OCI-LY1 (cell line): ENCODE results near the gene CARD18.
"Not testable (repeated sequence)": the region's sequence is repeated elsewhere in the genome, so short reads cannot be mapped to it uniquely, and the experiment has no call there.

Experiments used
- H2AFZ ChIP-seq: fragments of 200-600 bp; sonication (generic), shearing (Covaris generic); 2 replicates; pipeline ENCODE4 v1.6.0; 2014; ENCODE audit warnings: antibody characterized with exemption, mild to moderate bottlenecking, low read length
- H3F3A ChIP-seq: fragments of 200-600 bp; sonication (generic), shearing (Covaris generic); 2 replicates; pipeline ENCODE4 v1.6.0; 2014; ENCODE audit warnings: mild to moderate bottlenecking, antibody characterized with exemption, low read length, moderate library complexity; ENCODE audit not compliant: insufficient read depth
- H3K27ac ChIP-seq: fragments of 200-600 bp; sonication (generic); 2 replicates; pipeline ENCODE4 v1.5.1; 2014; ENCODE audit warnings: low read length, mixed run types, mild to moderate bottlenecking, low read depth; ENCODE audit not compliant: poor library complexity, severe bottlenecking
- H3K27me3 ChIP-seq: fragments of 200-600 bp; sonication (generic); 2 replicates; pipeline ENCODE4 v1.6.0; 2014; ENCODE audit warnings: antibody characterized with exemption, mild to moderate bottlenecking, low read length, moderate library complexity; ENCODE audit not compliant: insufficient read depth
- H3K36me3 ChIP-seq: fragments of 200-600 bp; sonication (generic); 2 replicates; pipeline ENCODE4 v1.6.1; 2014; ENCODE audit warnings: mild to moderate bottlenecking, antibody characterized with exemption, low read length, moderate library complexity, mixed read lengths; ENCODE audit not compliant: insufficient read depth
- H3K4me1 ChIP-seq: fragments of 200-600 bp; sonication (generic); 2 replicates; pipeline ENCODE4 v1.5.1; 2014; ENCODE audit warnings: mild to moderate bottlenecking, low read length, moderate library complexity; ENCODE audit not compliant: insufficient read depth, severe bottlenecking
- H3K4me2 ChIP-seq: fragments of 200-600 bp; sonication (generic), shearing (Covaris generic); 2 replicates; pipeline ENCODE4 v1.6.1; 2014; ENCODE audit warnings: low read length
- H3K4me3 ChIP-seq: fragments of 200-600 bp; sonication (generic); 2 replicates; pipeline ENCODE4 v1.5.1; 2014; ENCODE audit warnings: low read length, low read depth, mild to moderate bottlenecking, mixed read lengths; ENCODE audit not compliant: poor library complexity, severe bottlenecking
- H3K79me2 ChIP-seq: fragments of 200-600 bp; shearing (Covaris generic); 2 replicates; pipeline ENCODE4 v1.6.1; 2016; ENCODE audit warnings: mixed run types, low read length, mixed read lengths; ENCODE audit not compliant: insufficient read depth
- H3K9ac ChIP-seq: fragments of 200-600 bp; sonication (generic), shearing (Covaris generic); 2 replicates; pipeline ENCODE4 v1.6.1; 2014; ENCODE audit warnings: mild to moderate bottlenecking, low read length, mixed read lengths
- H3K9me2 ChIP-seq: fragments of 200-600 bp; sonication (generic), shearing (Covaris generic); 2 replicates; pipeline ENCODE4 v1.6.1; 2014; ENCODE audit warnings: low read depth, mild to moderate bottlenecking, low read length, mixed read lengths
- H3K9me3 ChIP-seq: fragments of 200-600 bp; shearing (Covaris generic); 2 replicates; pipeline ENCODE4 v1.6.1; 2014; ENCODE audit warnings: low read length, mixed read lengths
- H4K20me1 ChIP-seq: fragments of 200-600 bp; sonication (generic), shearing (Covaris generic); 2 replicates; pipeline ENCODE4 v1.6.0; 2016; ENCODE audit warnings: mild to moderate bottlenecking, low read length; ENCODE audit not compliant: insufficient read depth
- CTCF ChIP-seq: fragments of 200-600 bp; sonication (generic), shearing (Covaris generic); IDR thresholded peaks from 2 replicates; pipeline ENCODE4 v1.5.1; 2017; ENCODE audit warnings: mild to moderate bottlenecking, antibody characterized with exemption, low read length, moderate library complexity, mixed read lengths
- EZH2 ChIP-seq: fragments of 200-600 bp; sonication (generic), shearing (Covaris generic); IDR thresholded peaks from 2 replicates; pipeline ENCODE4 v1.8.0; 2017; ENCODE audit warnings: borderline replicate concordance, mixed run types, mild to moderate bottlenecking, antibody characterized with exemption, low read length, moderate library complexity, mixed read lengths

Gene CARD18

GRCh38 chr11:105109321-105109720, 30.2 kb downstream of the CARD18 start:
- no peak overlapping the region for H3K4me2 ChIP-seq

GRCh38 chr11:105108247-105108646, 31.3 kb downstream of the CARD18 start:
- Histone ChIP-seq H3K4me2 (no peak overlapping the region), H3K9ac (no peak overlapping the region), H3K4me1 (no peaks in the 10 kb centered on the region), H3K79me2 (no peaks in the 10 kb centered on the region), H3K36me3 (no peaks in the 10 kb centered on the region), H3K4me3 (no peak overlapping the region), H3K9me3 (no peaks in the 10 kb centered on the region), H3K27me3 (no peaks in the 10 kb centered on the region), H3K27ac (no peak overlapping the region), H4K20me1 (no peaks in the 10 kb centered on the region), H3K9me2 (no peaks in the 10 kb centered on the region), H3F3A (no peaks in the 10 kb centered on the region), H2AFZ (no peak overlapping the region)
- no peak for TF ChIP-seq EZH2
- no peak for TF ChIP-seq CTCF

More at GRCh38 chr11:105109321-105109720, 30.2 kb downstream of the CARD18 start:
- no peak overlapping the region for H3K27ac ChIP-seq
- H3K36me3 ChIP-seq: no peaks in the 10 kb centered on the region
- H3K27me3 ChIP-seq: no peaks in the 10 kb centered on the region
- no peaks in the 10 kb centered on the region for H3K79me2 ChIP-seq
- H3F3A ChIP-seq: no peaks in the 10 kb centered on the region
- H4K20me1 ChIP-seq: no peaks in the 10 kb centered on the region
- H2AFZ ChIP-seq: no peak overlapping the region
- TF ChIP-seq CTCF (no peak), EZH2 (no peak)
- no peak overlapping the region for H3K4me3 ChIP-seq
- no peaks in the 10 kb centered on the region for H3K9me3 ChIP-seq
- H3K9me2 ChIP-seq: no peaks in the 10 kb centered on the region
- no peak overlapping the region for H3K9ac ChIP-seq
- H3K4me1 ChIP-seq: no peaks in the 10 kb centered on the region

GRCh38 chr11:105107226-105107825, 32.2 kb downstream of the CARD18 start:
- not testable (repeated sequence) for H3K4me1 ChIP-seq, H3K27ac ChIP-seq, H3K4me3 ChIP-seq, H2AFZ ChIP-seq, H3K27me3 ChIP-seq, H4K20me1 ChIP-seq, H3K9ac ChIP-seq, H3F3A ChIP-seq, H3K36me3 ChIP-seq, H3K9me3 ChIP-seq, H3K9me2 ChIP-seq, H3K79me2 ChIP-seq, H3K4me2 ChIP-seq

- Histone ChIP-seq H3K4me3 (no peak overlapping the region), H3K4me2 (no peak overlapping the region), H2AFZ (no peak overlapping the region), H3K9me3 (no peaks in the 10 kb centered on the region), H3K27me3 (no peaks in the 10 kb centered on the region), H3K9me2 (no peaks in the 10 kb centered on the region), H4K20me1 (no peaks in the 10 kb centered on the region), H3K27ac (no peak overlapping the region), H3F3A (no peaks in the 10 kb centered on the region), H3K4me1 (no peaks in the 10 kb centered on the region), H3K36me3 (no peaks in the 10 kb centered on the region), H3K79me2 (no peaks in the 10 kb centered on the region), H3K9ac (no peak overlapping the region)
- TF ChIP-seq CTCF (no peak), EZH2 (no peak)
Observed at GRCh38 chr11:105106140-105106539, 33.4 kb downstream of the CARD18 start.
